Ureter (tissue), 1 donor: ENCODE data around the gene C5orf15. TPM values are rescaled to one million over a fixed set of nuclear protein-coding genes. Genes with fewer than 3 reads are reported as not detected.
"Not testable (repeated sequence)": the region's sequence is repeated elsewhere in the genome, so short reads cannot be mapped to it uniquely, and the experiment has no call there.

ENCODE experiments used
- DNase-seq: peaks from one replicate; pipeline ENCODE4 v3.0.0-alpha.2; 2020; ENCODE audit warnings: low spot score
- total RNA-seq: library from RNA; stranded (reverse); gene quantifications from one replicate; pipeline ENCODE4 v1.2.4, GENCODE V29; 2023
- donor health status: DM: yes; HTN: yes; CAD: no.

Gene C5orf15
- total RNA-seq, 1 donor from 2014 or later: 28.0 TPM

- DNase-seq: no peak
Measured at GRCh38 chr5:133994297-133994989, 26.0 kb upstream of the C5orf15 start.

GRCh38 chr5:133993185-133993936 lies 24.9 kb upstream of the C5orf15 start:
- DNase-seq: no peak

- DNase-seq: no peak
Measured at GRCh38 chr5:133992429-133993155, 24.2 kb upstream of the C5orf15 start.

GRCh38 chr5:133991171-133991910 lies 22.9 kb upstream of the C5orf15 start:
- no peak for DNase-seq

GRCh38 chr5:133990396-133990795 lies 22.0 kb upstream of the C5orf15 start:
- no peak for DNase-seq

GRCh38 chr5:133985540-133986180 lies 17.2 kb upstream of the C5orf15 start:
- no peak for DNase-seq

- DNase-seq: no peak
Measured at GRCh38 chr5:133983674-133984073, 15.2 kb upstream of the C5orf15 start.

- DNase-seq: no peak
Measured at GRCh38 chr5:133981714-133982113, 13.3 kb upstream of the C5orf15 start.

- DNase-seq: no peak
Measured at GRCh38 chr5:133980652-133981051, 12.2 kb upstream of the C5orf15 start.

GRCh38 chr5:133978943-133979342 lies 10.5 kb upstream of the C5orf15 start:
- no peak for DNase-seq

- no peak for DNase-seq
Measured at GRCh38 chr5:133977858-133978257, 9.4 kb upstream of the C5orf15 start.

- no peak for DNase-seq
Measured at GRCh38 chr5:133977161-133977787, 8.8 kb upstream of the C5orf15 start.

- DNase-seq: not testable (repeated sequence)
Measured at GRCh38 chr5:133975546-133975945, 7.1 kb upstream of the C5orf15 start.

GRCh38 chr5:133974142-133974541 lies 5.7 kb upstream of the C5orf15 start:
- no peak for DNase-seq

- DNase-seq: no peak
Measured at GRCh38 chr5:133970325-133970909, 2.0 kb upstream of the C5orf15 start.

- no peak for DNase-seq
Measured at GRCh38 chr5:133969654-133970324, 1.4 kb upstream of the C5orf15 start.

GRCh38 chr5:133967698-133968203 lies 674 bp downstream of the C5orf15 start:
- DNase-seq: peak; percentile 44

- DNase-seq: no peak
Measured at GRCh38 chr5:133967124-133967523, 1.3 kb downstream of the C5orf15 start.

GRCh38 chr5:133966090-133966489 lies 2.3 kb downstream of the C5orf15 start:
- DNase-seq: no peak
